ENCODE data around the gene LETMD1.

DNA sequence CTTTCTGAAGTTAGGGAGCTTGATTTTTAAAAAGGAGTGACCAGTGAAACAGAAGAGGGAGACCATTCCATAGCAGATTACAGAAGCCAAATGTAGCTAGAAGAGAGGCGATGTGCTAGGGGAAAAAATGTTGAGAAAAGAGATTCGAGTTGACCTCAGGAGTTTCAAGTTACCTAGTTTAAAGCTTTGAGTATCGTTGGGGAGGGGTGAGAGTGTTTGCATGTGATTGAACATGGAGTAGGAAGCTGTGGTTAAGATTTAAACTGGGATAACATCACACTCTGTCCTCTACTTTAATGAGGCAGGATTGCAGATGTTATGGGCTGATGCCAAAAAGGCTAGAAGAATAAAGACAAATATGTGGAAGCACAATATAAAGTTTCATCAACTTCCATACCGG is 3.7 kb downstream of the LETMD1 start:
- TF ChIP-seq POLR2A (IDR thresholded peaks at IDR 0.05) = no peak
- TF ChIP-seq, protein P1, sequence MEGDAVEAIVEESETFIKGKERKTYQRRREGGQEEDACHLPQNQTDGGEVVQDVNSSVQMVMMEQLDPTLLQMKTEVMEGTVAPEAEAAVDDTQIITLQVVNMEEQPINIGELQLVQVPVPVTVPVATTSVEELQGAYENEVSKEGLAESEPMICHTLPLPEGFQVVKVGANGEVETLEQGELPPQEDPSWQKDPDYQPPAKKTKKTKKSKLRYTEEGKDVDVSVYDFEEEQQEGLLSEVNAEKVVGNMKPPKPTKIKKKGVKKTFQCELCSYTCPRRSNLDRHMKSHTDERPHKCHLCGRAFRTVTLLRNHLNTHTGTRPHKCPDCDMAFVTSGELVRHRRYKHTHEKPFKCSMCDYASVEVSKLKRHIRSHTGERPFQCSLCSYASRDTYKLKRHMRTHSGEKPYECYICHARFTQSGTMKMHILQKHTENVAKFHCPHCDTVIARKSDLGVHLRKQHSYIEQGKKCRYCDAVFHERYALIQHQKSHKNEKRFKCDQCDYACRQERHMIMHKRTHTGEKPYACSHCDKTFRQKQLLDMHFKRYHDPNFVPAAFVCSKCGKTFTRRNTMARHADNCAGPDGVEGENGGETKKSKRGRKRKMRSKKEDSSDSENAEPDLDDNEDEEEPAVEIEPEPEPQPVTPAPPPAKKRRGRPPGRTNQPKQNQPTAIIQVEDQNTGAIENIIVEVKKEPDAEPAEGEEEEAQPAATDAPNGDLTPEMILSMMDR (IDR thresholded peaks at IDR 0.05) = no peak
